Esophagus muscularis mucosa (tissue), 4 donors: ENCODE measurements around the gene GLE1.

Experiments
- EP300 ChIP-seq: sonication (generic); formaldehyde crosslinking; IDR thresholded peaks from one replicate; pipeline ENCODE4 v1.6.1; 2017; ENCODE audit warnings: antibody characterized with exemption
- POLR2A ChIP-seq: fragments of 450-650 bp; IDR thresholded peaks from one replicate; pipeline ENCODE4 v1.6.1; 2017; ENCODE audit warnings: antibody characterized with exemption, moderate library complexity, mild to moderate bottlenecking, low read depth
- POLR2AphosphoS5 ChIP-seq, 2 donors: sonication (generic); formaldehyde crosslinking; IDR thresholded peaks; one replicate each; pipeline ENCODE4 v1.6.1; 2017; ENCODE audit warnings: antibody characterized with exemption in 2 of 2
- TF ChIP-seq, protein P1 (sequence below), 3 experiments: fragments of 200-600 bp in 2 of 3; fragments of 450-650 bp in 1 of 3; sonication (generic) in 2 of 3; IDR thresholded peaks; one replicate each; pipeline ENCODE4 v1.5.1; 2017 to 2019; ENCODE audit warnings: antibody characterized with exemption in 3 of 3, mild to moderate bottlenecking in 2 of 3, moderate library complexity in 1 of 3

DNA sequence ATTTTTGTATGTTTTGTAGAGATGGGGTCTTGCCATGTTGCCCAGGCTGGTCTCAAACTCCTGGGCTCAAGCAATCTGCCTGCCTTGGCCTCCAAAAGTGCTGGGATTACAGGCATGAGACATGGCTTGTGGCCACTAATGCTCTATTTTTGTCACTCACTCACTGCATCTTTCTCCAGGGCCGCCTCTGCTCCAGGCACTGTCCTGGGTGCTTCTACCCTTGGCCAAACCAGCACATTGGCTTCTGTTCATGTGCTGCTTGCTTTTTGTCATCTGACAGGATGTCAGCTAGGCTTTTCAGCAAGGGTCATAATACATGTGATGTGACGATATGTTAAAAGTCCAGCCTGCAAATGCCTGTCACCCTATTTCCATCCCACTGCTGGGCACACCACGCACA, 45.5 kb upstream of the GLE1 start:
- TF ChIP-seq, protein P1, sequence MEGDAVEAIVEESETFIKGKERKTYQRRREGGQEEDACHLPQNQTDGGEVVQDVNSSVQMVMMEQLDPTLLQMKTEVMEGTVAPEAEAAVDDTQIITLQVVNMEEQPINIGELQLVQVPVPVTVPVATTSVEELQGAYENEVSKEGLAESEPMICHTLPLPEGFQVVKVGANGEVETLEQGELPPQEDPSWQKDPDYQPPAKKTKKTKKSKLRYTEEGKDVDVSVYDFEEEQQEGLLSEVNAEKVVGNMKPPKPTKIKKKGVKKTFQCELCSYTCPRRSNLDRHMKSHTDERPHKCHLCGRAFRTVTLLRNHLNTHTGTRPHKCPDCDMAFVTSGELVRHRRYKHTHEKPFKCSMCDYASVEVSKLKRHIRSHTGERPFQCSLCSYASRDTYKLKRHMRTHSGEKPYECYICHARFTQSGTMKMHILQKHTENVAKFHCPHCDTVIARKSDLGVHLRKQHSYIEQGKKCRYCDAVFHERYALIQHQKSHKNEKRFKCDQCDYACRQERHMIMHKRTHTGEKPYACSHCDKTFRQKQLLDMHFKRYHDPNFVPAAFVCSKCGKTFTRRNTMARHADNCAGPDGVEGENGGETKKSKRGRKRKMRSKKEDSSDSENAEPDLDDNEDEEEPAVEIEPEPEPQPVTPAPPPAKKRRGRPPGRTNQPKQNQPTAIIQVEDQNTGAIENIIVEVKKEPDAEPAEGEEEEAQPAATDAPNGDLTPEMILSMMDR (IDR thresholded peaks at IDR 0.05) = no peak
- no peak for TF ChIP-seq POLR2A
- no peak for TF ChIP-seq POLR2AphosphoS5 (IDR thresholded peaks at IDR 0.05)
- TF ChIP-seq EP300 = no peak
